DLD1 (cell line): ENCODE data around the gene ANGPTL7.
"Not testable (repeated sequence)": the region's sequence is repeated elsewhere in the genome, so short reads cannot be mapped to it uniquely, and the experiment has no call there.

Experiments
- in situ Hi-C: cut with HindIII; loops from 2 replicates; pipeline ENCODE4 v1.10.0; 2017; ENCODE audit warnings: low sequenced_read_pairs

Gene ANGPTL7

DNA sequence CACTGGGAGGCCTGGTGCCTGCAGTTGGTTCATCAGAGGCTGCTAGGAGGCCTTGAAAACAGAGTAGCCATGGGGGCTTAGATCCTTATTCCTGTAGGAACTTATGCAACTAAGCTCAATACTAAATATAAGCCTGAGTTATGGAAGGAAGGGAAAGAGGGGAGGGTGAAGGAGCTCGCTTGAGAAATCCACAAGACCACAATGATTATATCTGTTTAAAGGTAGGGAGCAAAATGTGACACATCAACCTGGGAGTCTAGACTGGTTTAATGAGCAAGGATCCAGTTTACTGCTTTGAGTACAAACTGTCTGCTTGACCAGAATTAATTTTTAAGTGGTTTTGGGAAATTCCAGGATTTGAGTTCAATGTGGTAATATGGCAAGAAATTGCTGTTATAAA, 20.4 kb upstream of the ANGPTL7 start:
- in situ Hi-C loops: no loop called here

DNA sequence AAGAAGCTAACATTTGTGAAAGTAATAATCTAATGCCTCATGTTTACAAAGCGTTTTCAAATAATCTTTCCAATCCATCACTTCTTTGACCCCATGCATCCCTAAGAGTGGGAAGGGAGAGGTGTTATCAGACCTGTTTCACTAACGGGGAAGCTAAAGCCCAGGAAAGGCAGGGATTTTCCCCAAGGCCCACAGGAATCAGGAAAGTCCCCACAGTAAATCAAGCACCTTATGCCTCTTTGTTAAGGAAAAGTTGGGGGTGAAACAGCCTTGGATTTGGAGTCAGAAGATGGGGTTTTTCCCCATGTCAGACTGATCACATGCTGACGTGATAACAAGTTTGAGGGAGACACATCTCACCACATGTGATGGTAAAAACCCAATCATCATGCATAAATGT, 20.0 kb upstream of the ANGPTL7 start:
- in situ Hi-C loops: no loop called here

DNA sequence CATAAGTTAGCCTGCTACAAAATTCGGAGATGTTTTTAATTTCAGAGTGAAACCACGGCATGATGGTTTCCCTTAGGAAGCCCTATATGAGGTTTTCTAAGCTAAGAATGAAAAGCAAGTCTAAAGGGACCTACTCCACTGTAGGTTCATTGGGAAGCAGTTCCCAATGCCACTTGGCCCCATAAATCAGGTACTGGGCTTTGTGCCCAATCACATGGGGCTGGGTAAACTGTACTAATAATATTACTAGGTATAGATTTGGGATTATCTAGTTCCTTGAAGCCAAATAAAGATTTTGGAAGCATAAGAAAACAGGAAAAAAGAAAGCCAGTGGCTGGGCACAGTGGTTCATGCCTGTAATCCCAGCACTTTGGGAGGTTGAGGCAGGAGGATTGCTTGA, 19.1 kb upstream of the ANGPTL7 start:
- in situ Hi-C loops: no loop called here

DNA sequence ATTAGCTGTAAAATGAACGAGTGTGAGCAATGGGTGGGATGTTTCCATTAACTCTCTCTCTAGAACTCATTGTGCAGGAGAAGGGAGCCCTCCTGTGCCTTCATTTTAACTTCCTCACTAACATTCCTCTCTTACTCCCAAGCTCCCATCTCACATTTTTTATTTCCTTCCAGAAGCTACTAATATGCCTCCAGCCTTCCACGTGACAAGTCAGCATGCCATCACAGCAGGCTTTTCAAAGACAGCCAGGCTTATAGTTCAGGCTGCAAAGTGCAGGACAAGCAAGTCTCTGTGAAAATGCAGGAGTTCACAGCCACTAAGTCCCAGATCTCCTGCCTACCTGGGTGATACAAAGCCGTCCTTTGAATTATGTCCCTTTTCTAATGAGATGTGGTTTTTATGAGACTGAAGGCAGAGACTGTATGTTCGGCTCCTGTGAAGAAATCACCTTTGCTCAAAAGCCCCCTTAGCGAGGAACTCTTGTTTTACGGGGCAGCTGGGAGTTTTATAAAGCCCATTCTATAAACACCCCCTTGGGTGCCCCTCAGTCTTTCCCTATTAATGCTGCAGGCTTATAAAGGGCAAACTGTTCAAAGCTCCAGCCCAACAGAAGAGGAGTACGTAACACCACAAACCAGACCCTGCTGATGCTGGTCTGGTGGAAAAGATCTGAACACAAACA, 14.8 kb upstream of the ANGPTL7 start:
- in situ Hi-C loops: no loop called here

DNA sequence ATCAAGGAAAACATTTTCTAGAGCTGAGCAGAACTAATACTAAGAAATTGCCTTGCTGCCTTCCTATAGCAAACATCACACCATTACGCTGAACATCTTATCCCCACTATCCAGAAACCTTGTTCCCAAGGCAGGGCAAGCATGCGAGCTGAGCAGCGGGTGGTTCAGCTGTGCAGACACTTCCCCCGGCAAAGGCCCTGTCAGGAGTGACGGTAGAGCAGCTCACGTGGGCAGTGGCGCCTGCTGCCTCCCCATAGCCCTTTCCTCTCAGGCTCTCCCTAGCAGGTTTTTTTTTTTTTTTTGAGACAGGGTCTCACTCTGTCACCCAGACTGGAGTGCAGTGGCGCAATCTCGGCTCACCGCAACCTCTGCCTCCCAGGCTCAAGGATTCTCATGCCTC, 13.7 kb upstream of the ANGPTL7 start:
- in situ Hi-C loops: no loop called here

DNA sequence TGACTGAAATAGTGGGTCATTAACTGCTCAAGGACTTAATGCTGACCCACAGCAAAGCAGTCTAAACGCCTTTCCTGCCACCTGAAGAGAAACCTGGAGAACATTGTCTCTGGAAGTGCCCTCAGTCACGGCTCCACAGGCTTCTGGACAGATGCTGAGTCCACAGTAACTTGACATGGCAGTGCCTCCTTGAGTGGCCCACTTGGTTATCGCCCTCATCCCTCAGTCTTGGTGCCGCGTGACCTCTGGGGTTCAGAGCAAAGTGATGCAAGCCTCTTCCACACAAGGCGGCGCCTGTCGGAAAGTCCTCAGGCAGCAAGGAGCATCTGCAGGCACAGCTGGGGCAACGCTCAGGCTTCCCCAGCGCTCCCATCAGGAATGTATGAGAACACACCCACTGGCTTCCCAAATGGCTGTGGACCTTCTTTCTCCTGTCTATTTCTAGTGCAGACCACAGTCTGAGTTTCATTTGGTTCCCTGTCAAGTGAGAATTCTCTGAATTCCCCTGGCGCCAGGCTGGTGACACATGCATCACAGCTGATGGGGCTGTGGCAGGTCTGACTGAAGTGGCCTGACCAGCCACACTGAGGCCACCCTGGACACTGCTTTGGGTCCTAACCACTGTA, 13.0 kb upstream of the ANGPTL7 start:
- in situ Hi-C loops: no loop called here

DNA sequence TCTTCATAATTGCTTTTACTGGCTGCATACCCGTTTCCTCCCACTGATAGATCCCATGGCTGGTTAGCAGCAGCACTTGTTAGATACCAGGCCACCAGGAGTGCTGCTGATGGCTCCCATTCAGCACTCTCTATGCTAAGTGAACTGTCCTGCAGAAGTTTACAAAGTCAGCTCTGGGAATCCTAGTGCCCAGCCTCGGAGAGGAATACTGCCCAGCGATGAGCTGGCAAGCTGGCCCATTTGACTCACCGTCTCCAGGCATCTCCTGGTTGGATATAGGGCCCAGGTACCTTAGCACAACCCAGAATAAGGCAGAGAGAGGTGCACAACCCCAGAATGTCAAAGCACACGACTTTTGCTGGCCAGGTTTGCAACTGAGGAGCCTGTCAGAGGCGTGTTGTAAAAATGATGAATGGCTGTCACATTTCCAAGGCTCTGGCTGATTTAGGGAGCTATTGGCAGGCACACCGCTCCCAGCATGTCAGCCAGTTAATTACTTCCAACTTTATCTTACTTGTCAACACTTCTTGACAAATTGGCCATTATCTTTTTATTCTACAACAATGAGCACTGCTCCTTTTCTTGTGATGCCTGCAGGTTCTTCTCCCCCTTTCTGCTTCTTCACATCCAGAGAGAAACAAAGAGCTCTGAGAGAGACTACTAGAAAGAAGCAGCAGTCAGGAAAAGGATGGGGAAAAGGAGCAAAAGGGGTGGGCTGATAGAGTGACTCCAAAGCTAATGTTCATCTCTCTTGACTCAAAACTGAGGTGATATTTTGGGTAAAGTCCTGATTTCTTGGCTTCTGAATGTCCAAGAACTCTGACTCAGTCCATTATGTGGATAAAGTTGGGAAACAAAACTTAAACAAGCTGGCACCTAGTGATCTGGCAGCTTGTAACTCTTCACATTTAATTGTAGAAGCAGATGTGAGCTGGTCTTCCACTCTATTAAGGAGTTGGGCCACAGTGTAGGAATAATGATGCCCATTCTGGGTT, 10.8 kb upstream of the ANGPTL7 start:
- in situ Hi-C loops: no loop called here

DNA sequence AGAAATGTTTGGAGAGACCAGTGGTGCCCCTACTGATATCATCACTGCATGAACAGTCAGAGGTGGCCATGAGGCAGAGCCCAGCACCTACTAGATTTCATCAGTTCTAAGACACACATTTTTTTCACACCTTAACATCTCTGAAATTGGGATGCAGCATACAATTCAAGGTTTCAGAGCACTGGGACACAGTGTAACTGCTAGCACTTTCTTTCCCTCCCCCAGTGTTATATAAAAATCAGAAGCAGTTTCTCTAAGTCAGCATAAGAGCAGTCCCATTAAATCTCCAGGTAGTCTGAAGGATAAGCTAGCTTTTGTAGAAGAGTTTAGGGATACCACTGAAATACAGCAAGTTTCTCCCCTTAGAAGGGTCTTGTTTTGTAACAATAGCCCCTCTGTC, 10.0 kb upstream of the ANGPTL7 start:
- in situ Hi-C loops: no loop called here

DNA sequence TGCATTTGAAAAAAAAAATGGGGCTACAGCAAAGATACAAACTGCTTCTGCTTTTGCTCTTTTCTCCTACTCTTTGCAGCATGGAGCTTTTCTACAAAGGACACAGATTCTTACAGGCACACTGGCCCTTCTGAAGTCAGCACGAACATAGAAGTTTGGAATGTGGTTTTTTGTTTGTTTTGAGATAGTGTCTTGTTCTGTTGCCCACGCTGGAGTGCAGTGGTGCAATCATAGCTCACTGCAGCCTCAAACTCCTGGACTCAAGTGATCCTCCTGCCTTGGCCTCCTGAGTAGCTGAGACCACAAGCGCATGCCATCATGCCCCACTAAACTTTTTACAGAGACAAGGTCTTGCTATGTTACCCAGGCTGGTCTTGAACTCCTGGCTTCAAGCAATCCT, 9.4 kb upstream of the ANGPTL7 start:
- in situ Hi-C loops: not testable (repeated sequence)

DNA sequence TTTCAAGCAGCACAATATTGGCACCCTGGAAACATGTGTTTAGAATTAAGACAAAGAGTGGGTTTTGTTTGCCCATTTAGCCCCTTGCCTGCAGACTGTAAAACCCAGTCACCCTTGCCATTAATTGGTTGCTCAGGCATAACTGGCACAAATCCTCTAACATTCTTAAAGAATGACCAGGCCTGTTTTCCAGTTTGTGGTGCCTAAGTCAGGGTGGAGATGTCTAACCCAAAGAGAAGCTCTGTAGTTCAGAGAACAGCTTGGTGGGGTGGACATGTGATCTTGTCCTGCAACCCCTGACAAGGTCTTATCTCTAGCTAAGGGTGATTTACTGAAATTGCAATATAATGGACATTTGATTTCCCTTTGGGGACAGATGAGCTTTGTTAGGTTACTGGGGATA, 8.8 kb upstream of the ANGPTL7 start:
- in situ Hi-C loops: no loop called here

DNA sequence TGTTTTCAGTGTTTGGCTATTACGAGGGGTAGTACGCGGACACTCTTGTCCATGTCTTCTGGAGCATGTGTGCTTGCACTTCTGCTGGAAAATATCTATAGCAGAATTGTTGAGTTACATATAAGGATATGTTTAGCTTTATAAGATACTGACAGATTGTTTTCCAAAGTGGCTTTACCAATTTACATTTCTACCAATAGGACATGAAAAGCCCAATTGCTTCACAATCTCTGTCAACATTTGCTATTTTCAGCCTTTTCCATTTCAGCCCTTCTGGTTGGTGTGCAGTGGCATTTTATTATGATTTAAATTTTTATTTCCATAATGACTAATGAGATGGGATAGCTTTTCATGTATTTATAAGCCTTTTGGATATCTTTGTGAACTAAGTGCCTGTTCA, 6.3 kb upstream of the ANGPTL7 start:
- in situ Hi-C loops: no loop called here

DNA sequence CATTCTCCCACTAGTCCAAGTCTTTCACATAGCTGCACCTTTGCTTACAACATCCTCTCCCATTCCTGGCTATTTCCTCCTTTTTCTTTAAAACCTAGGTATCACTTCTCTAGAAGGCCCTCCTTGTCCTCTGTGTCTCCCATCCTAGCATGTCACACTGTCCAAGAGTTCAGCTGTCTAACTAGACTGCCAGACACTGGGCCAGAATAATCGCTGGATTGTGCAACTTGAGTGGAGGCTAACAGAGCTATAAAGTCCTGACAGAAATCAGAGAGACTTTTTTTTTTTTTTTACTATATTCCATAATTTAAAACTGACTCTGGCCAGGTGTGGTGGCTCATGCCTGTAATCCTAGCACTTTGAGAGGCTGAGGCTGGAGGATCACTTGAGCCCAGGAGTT, 4.2 kb upstream of the ANGPTL7 start:
- in situ Hi-C loops: no loop called here

DNA sequence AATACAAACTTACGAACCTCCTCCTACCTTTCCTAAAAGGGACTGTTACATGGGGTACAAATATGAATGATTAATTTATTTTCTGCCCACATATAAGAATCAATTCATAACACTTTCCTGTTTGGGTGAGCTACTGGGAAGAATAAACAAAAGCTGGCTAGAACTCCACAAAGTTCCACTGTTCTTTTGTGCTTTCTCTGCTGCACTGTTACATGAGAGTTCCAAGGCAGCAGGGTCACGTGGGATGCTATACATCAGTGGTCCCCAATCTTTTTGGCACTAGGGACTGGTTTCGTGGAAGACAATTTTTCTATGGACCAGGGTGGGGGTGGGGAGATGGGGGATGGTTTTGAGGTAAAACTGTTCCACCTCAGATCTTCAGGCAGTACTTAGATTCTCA, 2.2 kb upstream of the ANGPTL7 start:
- in situ Hi-C loops: no loop called here

DNA sequence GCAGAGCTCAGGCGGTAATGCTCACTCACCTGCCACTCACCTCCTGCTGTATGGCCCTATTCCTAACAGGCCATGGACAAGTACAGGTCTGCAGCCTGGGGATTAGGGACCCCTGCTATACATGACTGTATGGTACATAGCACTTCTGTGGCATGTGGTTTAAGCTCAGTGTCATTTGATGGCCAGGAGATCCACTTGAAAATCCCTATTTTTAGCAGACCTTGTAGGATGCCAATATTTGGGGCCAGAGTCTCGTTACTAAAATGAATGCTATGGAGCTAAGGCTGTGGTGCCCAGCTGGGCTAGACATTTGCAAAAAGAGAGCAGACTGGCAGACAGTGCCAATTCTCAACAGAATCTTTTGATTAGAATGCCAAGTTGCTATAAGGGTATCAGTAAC, 1.7 kb upstream of the ANGPTL7 start:
- in situ Hi-C loops: no loop called here

DNA sequence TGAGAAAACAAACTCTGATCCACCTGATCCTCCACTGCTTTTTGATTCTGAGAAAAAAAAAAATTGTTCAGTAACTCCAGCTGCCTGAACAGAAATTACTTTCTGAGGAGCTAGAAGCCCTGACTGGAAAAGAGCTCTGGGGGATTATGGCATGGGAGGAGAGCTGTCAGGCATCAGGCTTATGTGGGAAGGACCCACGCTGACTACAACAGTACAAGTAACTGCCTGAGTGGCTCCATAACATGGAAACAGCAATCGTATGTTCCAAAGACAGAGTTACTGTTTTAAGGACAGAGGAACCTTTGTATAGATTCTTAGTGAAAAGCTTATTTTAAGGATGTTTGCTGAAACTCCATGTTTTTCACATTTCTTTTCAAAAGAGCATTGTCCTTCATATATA, 1.2 kb upstream of the ANGPTL7 start:
- in situ Hi-C loops: no loop called here

DNA sequence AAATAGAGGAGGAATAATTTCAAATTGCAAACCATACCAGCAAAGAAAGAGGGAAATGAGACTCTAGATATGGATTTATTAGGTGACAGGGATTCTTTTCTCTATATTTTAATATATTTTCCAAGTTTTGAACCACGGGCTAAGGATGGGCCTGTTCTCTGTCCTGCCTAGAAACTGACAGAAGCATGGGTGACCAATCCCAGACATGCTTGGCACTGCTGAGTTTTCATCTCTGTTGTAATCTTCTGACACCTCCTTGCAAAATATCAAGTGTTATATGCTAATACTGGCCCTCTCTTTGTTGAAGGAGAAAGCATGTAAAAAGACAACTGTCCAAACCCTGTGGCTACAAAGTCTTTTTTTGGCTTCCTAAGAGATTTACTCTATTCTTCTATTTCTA, 774 bp upstream of the ANGPTL7 start:
- in situ Hi-C loops: no loop called here

DNA sequence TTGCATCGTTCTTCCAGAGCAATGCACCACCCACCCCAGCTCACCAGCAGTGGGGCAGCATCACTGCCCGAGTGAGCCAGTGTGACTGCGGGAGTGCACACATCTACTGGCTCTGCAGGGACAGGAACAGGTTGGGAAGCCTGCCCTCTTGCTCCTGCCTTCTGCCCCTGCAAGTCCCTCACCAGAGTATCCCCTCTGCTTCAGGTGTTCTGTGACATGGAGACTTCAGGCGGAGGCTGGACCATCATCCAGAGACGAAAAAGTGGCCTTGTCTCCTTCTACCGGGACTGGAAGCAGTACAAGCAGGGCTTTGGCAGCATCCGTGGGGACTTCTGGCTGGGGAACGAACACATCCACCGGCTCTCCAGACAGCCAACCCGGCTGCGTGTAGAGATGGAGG, 4.2 kb downstream of the ANGPTL7 start:
- in situ Hi-C loops: no loop called here

DNA sequence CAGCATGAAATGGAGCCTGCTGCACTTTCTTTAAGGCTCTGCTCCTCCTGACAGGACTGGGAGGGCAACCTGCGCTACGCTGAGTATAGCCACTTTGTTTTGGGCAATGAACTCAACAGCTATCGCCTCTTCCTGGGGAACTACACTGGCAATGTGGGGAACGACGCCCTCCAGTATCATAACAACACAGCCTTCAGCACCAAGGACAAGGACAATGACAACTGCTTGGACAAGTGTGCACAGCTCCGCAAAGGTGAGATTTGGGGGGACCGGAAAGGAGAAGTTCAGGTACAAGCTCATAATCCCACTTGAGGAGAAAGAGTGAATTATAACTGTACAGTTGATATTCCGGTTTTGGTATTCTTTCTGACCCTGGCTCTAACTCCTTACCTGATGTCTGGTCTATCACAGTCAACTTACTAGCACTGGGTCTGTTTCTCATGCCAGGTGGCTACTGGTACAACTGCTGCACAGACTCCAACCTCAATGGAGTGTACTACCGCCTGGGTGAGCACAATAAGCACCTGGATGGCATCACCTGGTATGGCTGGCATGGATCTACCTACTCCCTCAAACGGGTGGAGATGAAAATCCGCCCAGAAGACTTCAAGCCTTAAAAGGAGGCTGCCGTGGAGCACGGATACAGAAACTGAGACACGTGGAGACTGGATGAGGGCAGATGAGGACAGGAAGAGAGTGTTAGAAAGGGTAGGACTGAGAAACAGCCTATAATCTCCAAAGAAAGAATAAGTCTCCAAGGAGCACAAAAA, 5.4 kb downstream of the ANGPTL7 start:
- in situ Hi-C loops: no loop called here

DNA sequence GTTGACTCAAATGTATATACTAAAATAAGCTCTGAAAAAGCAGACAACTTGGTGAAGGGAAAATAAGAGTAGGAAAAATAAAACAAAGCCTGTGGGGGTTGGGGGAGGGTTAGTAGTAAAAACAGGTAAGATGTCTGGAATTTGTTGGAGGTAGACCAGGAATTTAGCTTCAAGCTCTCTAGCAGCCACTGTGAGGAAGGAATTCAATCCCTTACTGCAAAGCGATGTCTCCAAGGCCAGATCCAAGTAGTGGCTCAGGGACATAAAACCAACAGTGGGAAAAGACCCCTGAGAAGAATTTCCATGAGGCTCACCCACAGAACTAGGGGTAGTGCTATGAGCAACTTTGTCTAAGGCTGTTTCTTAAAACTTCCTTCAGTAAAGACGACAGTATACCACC, 7.8 kb downstream of the ANGPTL7 start:
- in situ Hi-C loops: no loop called here

DNA sequence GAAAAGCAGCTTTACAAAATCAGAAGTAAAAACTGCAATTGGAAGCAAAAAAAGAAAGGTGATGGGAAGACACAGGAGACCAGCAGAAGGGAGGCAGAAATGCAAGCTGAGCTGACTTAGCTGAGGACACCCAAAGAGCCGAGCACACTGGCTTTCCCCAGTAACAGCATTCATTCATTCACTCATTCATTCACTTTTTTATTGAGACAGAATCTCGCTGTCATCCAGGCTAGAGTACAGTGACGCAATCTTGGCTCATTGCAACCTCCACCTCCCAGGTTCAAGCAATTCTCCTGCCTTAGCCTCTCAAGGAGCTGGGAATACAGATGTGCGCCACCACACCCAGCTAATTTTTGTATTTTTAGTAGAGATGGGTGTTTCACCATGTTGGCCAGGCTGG, 8.2 kb downstream of the ANGPTL7 start:
- in situ Hi-C loops: no loop called here

DNA sequence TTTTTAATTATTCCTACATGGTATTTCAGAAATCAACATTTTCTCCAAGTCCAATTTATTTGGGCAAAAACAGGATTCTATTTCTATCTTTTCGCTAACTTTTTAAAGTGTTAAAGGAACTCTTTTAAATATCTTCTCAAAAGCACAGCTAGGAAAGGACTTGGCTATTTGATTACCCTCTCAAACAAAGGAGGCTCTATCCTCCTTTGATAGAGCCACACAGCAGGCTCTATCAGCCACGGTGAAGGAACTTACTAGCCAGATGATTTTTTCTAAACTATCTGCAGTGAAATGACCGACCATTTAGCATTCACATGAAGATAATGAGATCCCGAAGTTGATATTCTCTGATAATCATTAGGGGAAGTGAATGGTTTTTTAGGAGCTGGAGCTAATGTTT, 9.1 kb downstream of the ANGPTL7 start:
- in situ Hi-C loops: no loop called here
